Measurements from ENCODE around the gene SLX4.

SLX4 gene

GRCh38 chr16:3553138-3553923 lies 58.1 kb downstream of the SLX4 start:
- H3K27ac ChIP-seq (ENCODE audit: insufficient read depth in 1 of 2, low read depth in 1 of 2, low read length in 2 of 2, poor library complexity in 1 of 2, severe bottlenecking in 2 of 2) = no peak overlapping the region
- no peaks in the 10 kb centered on the region for H3K27me3 ChIP-seq (replicated peaks in 2 of 5; ENCODE audit: control insufficient read depth in 4 of 5, insufficient read depth in 5 of 5, low read length in 4 of 5)
- no peaks in the 10 kb centered on the region for H3K9me3 ChIP-seq (ENCODE audit: control extremely low read depth in 1 of 5, control insufficient read depth in 4 of 5, insufficient read depth in 2 of 5, low read depth in 1 of 5, low read length in 4 of 5)
- no peak overlapping the region for H3K4me3 ChIP-seq (ENCODE audit: control insufficient read depth in 1 of 7, extremely low read depth in 1 of 7, insufficient read depth in 4 of 7, low read depth in 2 of 7, low read length in 6 of 7)
- DNase-seq = no peak
- no peaks in the 10 kb centered on the region for H3K4me1 ChIP-seq (ENCODE audit: control extremely low read depth in 1 of 4, control insufficient read depth in 4 of 4, insufficient read depth in 4 of 4, low read length in 3 of 4)
- peaks cover 10 to 91% (median 72%) of the 10 kb centered on the region in 4 experiments for H3K36me3 ChIP-seq (ENCODE audit: control insufficient read depth in 4 of 4, insufficient read depth in 4 of 4, low read length in 3 of 4)
- WGBS (ENCODE audit: insufficient coverage) = 98% methylated on average over 4 of the region's 11 CpGs
- POLR2A ChIA-PET = no interaction called here
- CTCF ChIA-PET = no interaction called here

DNA sequence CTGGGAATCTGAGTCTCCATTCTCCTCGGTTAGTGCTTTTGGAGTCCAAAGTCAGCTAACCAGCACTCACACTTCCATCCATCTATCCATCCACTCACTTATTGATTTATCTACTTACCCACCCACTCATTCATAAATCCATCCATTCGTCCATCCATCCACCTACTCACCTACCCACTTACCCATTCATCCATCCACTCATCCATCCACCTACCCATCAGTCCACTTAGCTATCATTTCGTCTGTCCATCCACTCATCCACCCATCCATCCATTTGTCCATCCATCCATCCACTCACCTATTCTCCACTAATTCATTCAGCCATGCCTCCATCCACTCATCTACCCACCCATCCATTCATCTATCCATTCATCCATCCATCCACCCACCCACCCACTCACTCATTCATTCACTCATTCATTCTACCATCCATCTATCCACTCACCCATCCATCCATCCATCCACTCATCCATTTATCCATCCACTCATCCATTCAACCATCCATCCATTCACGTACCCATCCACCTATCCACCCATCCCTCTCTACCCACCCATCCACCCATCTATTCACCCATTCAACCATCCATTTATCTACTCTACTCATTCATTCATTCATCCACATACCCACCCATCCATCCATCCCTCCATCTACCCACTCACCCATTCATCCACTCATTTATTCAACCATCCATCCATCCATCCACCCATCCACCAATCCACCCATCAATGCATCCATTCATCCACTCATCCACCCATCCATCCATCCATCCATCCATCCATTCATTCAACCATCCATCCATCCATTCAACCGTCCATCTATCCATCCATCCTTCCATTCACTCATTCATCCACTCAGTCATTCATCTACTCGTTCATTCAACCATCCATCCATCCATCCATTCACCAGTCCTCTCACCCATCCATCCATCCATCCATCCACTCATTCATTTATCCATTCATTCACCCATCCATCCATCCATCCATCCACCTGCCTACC lies 60.3 kb downstream of the SLX4 start:
- H3K27me3 ChIP-seq (replicated peaks in 2 of 5; ENCODE audit: control insufficient read depth in 4 of 5, insufficient read depth in 5 of 5, low read length in 4 of 5) = no peaks in the 10 kb centered on the region
- WGBS (ENCODE audit: insufficient coverage) = 98% methylated on average over 5 of the region's 6 CpGs
- no peak overlapping the region for H3K27ac ChIP-seq (ENCODE audit: insufficient read depth in 1 of 2, low read depth in 1 of 2, low read length in 2 of 2, poor library complexity in 1 of 2, severe bottlenecking in 2 of 2)
- ChIA-PET POLR2A (interaction anchor here (0.6 kb wide), 1 partner anchor 1244 kb away, joined by 3 read pairs; the partner anchor contains the start of gene SMIM22), CTCF (no interaction called here)
- no peaks in the 10 kb centered on the region for H3K4me1 ChIP-seq (ENCODE audit: control extremely low read depth in 1 of 4, control insufficient read depth in 4 of 4, insufficient read depth in 4 of 4, low read length in 3 of 4)
- no peak overlapping the region for H3K4me3 ChIP-seq (ENCODE audit: control insufficient read depth in 1 of 7, extremely low read depth in 1 of 7, insufficient read depth in 4 of 7, low read depth in 2 of 7, low read length in 6 of 7)
- H3K9me3 ChIP-seq (ENCODE audit: control extremely low read depth in 1 of 5, control insufficient read depth in 4 of 5, insufficient read depth in 2 of 5, low read depth in 1 of 5, low read length in 4 of 5) = no peaks in the 10 kb centered on the region
- no peak for DNase-seq
- peaks cover 13 to 86% (median 65%) of the 10 kb centered on the region in 4 experiments for H3K36me3 ChIP-seq (ENCODE audit: control insufficient read depth in 4 of 4, insufficient read depth in 4 of 4, low read length in 3 of 4)

- no peaks in the 10 kb centered on the region for H3K27me3 ChIP-seq (replicated peaks in 2 of 5; ENCODE audit: control insufficient read depth in 4 of 5, insufficient read depth in 5 of 5, low read length in 4 of 5)
- H3K27ac ChIP-seq (ENCODE audit: insufficient read depth in 1 of 2, low read depth in 1 of 2, low read length in 2 of 2, poor library complexity in 1 of 2, severe bottlenecking in 2 of 2) = no peak overlapping the region
- H3K9me3 ChIP-seq (ENCODE audit: control extremely low read depth in 1 of 5, control insufficient read depth in 4 of 5, insufficient read depth in 2 of 5, low read depth in 1 of 5, low read length in 4 of 5) = no peaks in the 10 kb centered on the region
- H3K36me3 ChIP-seq (ENCODE audit: control insufficient read depth in 4 of 4, insufficient read depth in 4 of 4, low read length in 3 of 4) = peaks cover 16 to 84% (median 64%) of the 10 kb centered on the region in 4 experiments
- H3K4me1 ChIP-seq (ENCODE audit: control extremely low read depth in 1 of 4, control insufficient read depth in 4 of 4, insufficient read depth in 4 of 4, low read length in 3 of 4) = no peaks in the 10 kb centered on the region
- 100% methylated on average over 1 of the region's 2 CpGs for WGBS (ENCODE audit: insufficient coverage)
- H3K4me3 ChIP-seq (ENCODE audit: control insufficient read depth in 1 of 7, extremely low read depth in 1 of 7, insufficient read depth in 4 of 7, low read depth in 2 of 7, low read length in 6 of 7) = no peak overlapping the region
- ChIA-PET POLR2A (no interaction called here), CTCF (no interaction called here)
- no peak for DNase-seq
Observed at GRCh38 chr16:3549906-3550305, 61.5 kb downstream of the SLX4 start.

DNA sequence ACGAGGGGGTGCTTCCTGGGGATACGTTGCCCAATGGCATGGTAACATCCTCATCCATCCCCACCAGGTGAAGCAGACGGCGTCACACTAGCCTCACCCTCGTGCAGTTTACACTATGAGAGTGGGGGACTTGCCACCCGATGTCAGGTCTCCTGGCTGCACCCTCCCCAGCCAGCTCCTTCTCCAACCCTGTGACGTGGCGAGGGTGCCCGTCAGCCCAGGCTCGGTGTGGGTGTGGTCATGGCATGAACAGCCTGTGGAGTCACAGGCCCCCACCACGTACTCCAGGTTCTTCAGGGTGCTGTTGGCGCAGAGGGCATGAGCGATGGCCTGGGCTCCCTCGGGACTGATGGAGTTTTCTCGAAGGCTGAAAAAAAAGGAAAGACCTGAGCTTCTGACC lies 62.5 kb downstream of the SLX4 start:
- DNase-seq = no peak

GRCh38 chr16:3548445-3548844 lies 63.0 kb downstream of the SLX4 start:
- H3K27ac ChIP-seq (ENCODE audit: insufficient read depth in 1 of 2, low read depth in 1 of 2, low read length in 2 of 2, poor library complexity in 1 of 2, severe bottlenecking in 2 of 2) = no peak overlapping the region
- DNase-seq = no peak
- H3K27me3 ChIP-seq (replicated peaks in 2 of 5; ENCODE audit: control insufficient read depth in 4 of 5, insufficient read depth in 5 of 5, low read length in 4 of 5) = no peaks in the 10 kb centered on the region
- peaks cover 11 to 82% (median 58%) of the 10 kb centered on the region in 4 experiments for H3K36me3 ChIP-seq (ENCODE audit: control insufficient read depth in 4 of 4, insufficient read depth in 4 of 4, low read length in 3 of 4)
- ChIA-PET CTCF (no interaction called here), POLR2A (no interaction called here)
- H3K4me3 ChIP-seq (ENCODE audit: control insufficient read depth in 1 of 7, extremely low read depth in 1 of 7, insufficient read depth in 4 of 7, low read depth in 2 of 7, low read length in 6 of 7) = no peak overlapping the region
- H3K4me1 ChIP-seq (ENCODE audit: control extremely low read depth in 1 of 4, control insufficient read depth in 4 of 4, insufficient read depth in 4 of 4, low read length in 3 of 4) = no peaks in the 10 kb centered on the region
- H3K9me3 ChIP-seq (ENCODE audit: control extremely low read depth in 1 of 5, control insufficient read depth in 4 of 5, insufficient read depth in 2 of 5, low read depth in 1 of 5, low read length in 4 of 5) = no peaks in the 10 kb centered on the region
- 96% methylated on average over 10 of the region's 10 CpGs for WGBS (ENCODE audit: insufficient coverage)

More for the DNA sequence above, 62.5 kb downstream of the SLX4 start:
- Histone ChIP-seq H3K27me3 (replicated peaks in 2 of 5; ENCODE audit: control insufficient read depth in 4 of 5, insufficient read depth in 5 of 5, low read length in 4 of 5) (no peaks in the 10 kb centered on the region), H3K9me3 (ENCODE audit: control extremely low read depth in 1 of 5, control insufficient read depth in 4 of 5, insufficient read depth in 2 of 5, low read depth in 1 of 5, low read length in 4 of 5) (no peaks in the 10 kb centered on the region), H3K36me3 (ENCODE audit: control insufficient read depth in 4 of 4, insufficient read depth in 4 of 4, low read length in 3 of 4) (peaks cover 11 to 80% (median 58%) of the 10 kb centered on the region in 4 experiments), H3K4me1 (ENCODE audit: control extremely low read depth in 1 of 4, control insufficient read depth in 4 of 4, insufficient read depth in 4 of 4, low read length in 3 of 4) (no peaks in the 10 kb centered on the region), H3K4me3 (ENCODE audit: control insufficient read depth in 1 of 7, extremely low read depth in 1 of 7, insufficient read depth in 4 of 7, low read depth in 2 of 7, low read length in 6 of 7) (no peak overlapping the region), H3K27ac (ENCODE audit: insufficient read depth in 1 of 2, low read depth in 1 of 2, low read length in 2 of 2, poor library complexity in 1 of 2, severe bottlenecking in 2 of 2) (no peak overlapping the region)
- CTCF ChIA-PET = no interaction called here
- POLR2A ChIA-PET = no interaction called here
- 96% methylated on average over 14 of the region's 15 CpGs for WGBS (ENCODE audit: insufficient coverage)

DNA sequence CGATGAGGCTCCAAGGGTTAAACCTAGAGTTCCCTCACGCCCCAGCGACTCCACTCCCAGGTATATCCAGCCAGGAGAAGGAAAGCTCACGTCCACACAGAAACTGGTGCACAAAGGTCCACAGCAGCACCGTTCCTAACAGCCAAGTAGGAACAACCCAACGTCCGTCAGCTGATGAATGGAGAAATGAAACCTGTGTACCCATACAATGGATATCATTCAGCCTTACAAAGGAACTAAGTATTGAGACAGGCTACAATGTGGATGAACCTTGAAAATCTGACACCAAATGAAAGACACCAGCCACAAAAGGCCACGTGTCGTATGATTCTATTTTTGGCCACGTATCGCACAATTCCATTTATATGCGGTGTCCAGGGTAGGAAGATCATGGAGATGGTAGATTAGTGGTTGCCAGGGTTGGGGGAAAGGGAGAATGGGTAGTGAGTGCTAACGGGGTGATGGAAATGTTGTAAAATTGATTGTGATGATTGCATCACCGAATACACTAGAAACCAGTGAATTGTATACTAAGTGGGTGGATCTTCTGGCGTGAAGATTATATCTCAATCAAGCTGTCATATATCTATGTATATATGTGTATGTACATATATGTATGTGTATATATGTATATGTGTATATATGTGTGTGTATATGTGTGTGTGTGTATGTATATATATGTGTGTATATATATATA lies 64.3 kb downstream of the SLX4 start:
- no peak overlapping the region for H3K27ac ChIP-seq (ENCODE audit: insufficient read depth in 1 of 2, low read depth in 1 of 2, low read length in 2 of 2, poor library complexity in 1 of 2, severe bottlenecking in 2 of 2)
- no peaks in the 10 kb centered on the region for H3K9me3 ChIP-seq (ENCODE audit: control extremely low read depth in 1 of 5, control insufficient read depth in 4 of 5, insufficient read depth in 2 of 5, low read depth in 1 of 5, low read length in 4 of 5)
- POLR2A ChIA-PET = no interaction called here
- no peaks in the 10 kb centered on the region for H3K4me1 ChIP-seq (ENCODE audit: control extremely low read depth in 1 of 4, control insufficient read depth in 4 of 4, insufficient read depth in 4 of 4, low read length in 3 of 4)
- H3K27me3 ChIP-seq (replicated peaks in 2 of 5; ENCODE audit: control insufficient read depth in 4 of 5, insufficient read depth in 5 of 5, low read length in 4 of 5) = no peaks in the 10 kb centered on the region
- no peak overlapping the region for H3K4me3 ChIP-seq (ENCODE audit: control insufficient read depth in 1 of 7, extremely low read depth in 1 of 7, insufficient read depth in 4 of 7, low read depth in 2 of 7, low read length in 6 of 7)
- CTCF ChIA-PET = interaction anchor here (0.6 kb wide), 1 partner anchor 19 kb away, joined by 3 read pairs; no protein-coding TSS in a partner anchor
- 92% methylated on average over 12 of the region's 15 CpGs for WGBS (ENCODE audit: insufficient coverage)
- peaks cover 11 to 78% (median 54%) of the 10 kb centered on the region in 4 experiments for H3K36me3 ChIP-seq (ENCODE audit: control insufficient read depth in 4 of 4, insufficient read depth in 4 of 4, low read length in 3 of 4)
- no peak for DNase-seq
